TTC549 (cell line): ENCODE measurements around the gene ZNF79.

Source experiments
- FAIRE-seq: peaks from 2 replicates; lab custom pipeline; 2012; peaks lifted over from hg19 to GRCh38; lab: Jason Lieb, UNC

ZNF79 gene

GRCh38 chr9:127423934-127424675, at the start of gene ZNF79:
ZNF79 (plus strand) TSS chr9:127424382; CDS start chr9:127424788, 406 bp downstream.
- FAIRE-seq = no peak

GRCh38 chr9:127380479-127380878, 43.7 kb upstream of the ZNF79 start:
- no peak for FAIRE-seq

- FAIRE-seq = no peak
These were observed 41.6 kb upstream of the ZNF79 start for GRCh38 chr9:127382541-127382940.

GRCh38 chr9:127384016-127384730, 40.0 kb upstream of the ZNF79 start:
- FAIRE-seq = no peak

GRCh38 chr9:127384901-127385300, 39.3 kb upstream of the ZNF79 start:
- no peak for FAIRE-seq

GRCh38 chr9:127386249-127386648, 37.9 kb upstream of the ZNF79 start:
- FAIRE-seq = no peak

GRCh38 chr9:127386981-127387380, 37.2 kb upstream of the ZNF79 start:
- FAIRE-seq = no peak

- FAIRE-seq = peak; percentile 7
These were observed 35.9 kb upstream of the ZNF79 start for GRCh38 chr9:127388037-127388855.

- FAIRE-seq = no peak
These were observed 35.3 kb upstream of the ZNF79 start for GRCh38 chr9:127388856-127389238.

GRCh38 chr9:127389381-127390247, 34.6 kb upstream of the ZNF79 start:
- FAIRE-seq = no peak

- FAIRE-seq = no peak
These were observed 34.0 kb upstream of the ZNF79 start for GRCh38 chr9:127390248-127390545.

- FAIRE-seq = no peak
These were observed 33.6 kb upstream of the ZNF79 start for GRCh38 chr9:127390563-127390962.

GRCh38 chr9:127392166-127392565, 32.0 kb upstream of the ZNF79 start:
- FAIRE-seq = no peak

GRCh38 chr9:127392976-127393375, 31.2 kb upstream of the ZNF79 start:
- FAIRE-seq = no peak

GRCh38 chr9:127393645-127394044, 30.5 kb upstream of the ZNF79 start:
- no peak for FAIRE-seq

- FAIRE-seq = no peak
These were observed 28.5 kb upstream of the ZNF79 start for GRCh38 chr9:127395497-127396252.

GRCh38 chr9:127396253-127396807, 27.9 kb upstream of the ZNF79 start:
- FAIRE-seq = no peak

GRCh38 chr9:127396808-127397645, 27.2 kb upstream of the ZNF79 start, which contains the start of gene SLC2A8:
SLC2A8 (plus strand) TSS chr9:127397169; CDS start chr9:127397231, 62 bp downstream.
- FAIRE-seq = peak; percentile 99

GRCh38 chr9:127397646-127398274, 26.4 kb upstream of the ZNF79 start:
- no peak for FAIRE-seq

GRCh38 chr9:127398275-127398647, 25.9 kb upstream of the ZNF79 start:
- no peak for FAIRE-seq
